Ovary (tissue), 9 donors: Measurements from ENCODE around the gene RMDN2. TPM values are rescaled to one million over a fixed set of nuclear protein-coding genes. Genes with fewer than 3 reads are reported as not detected.

Experiments used
- DNase-seq, 5 donors: peaks; one replicate each; pipeline ENCODE4 v3.0.0-alpha.2; 2019 to 2020
- H3K27ac ChIP-seq, 2 donors: fragments of 200-600 bp; one replicate each; pipeline versions ENCODE4 v1.5.1 to v1.8.0; 2019 to 2022
- H3K27me3 ChIP-seq: fragments of 200-600 bp; one replicate; pipeline ENCODE4 v1.8.0; 2022
- H3K36me3 ChIP-seq: fragments of 200-600 bp; sonication (generic); one replicate; pipeline ENCODE4 v1.5.1; 2019
- H3K4me1 ChIP-seq: one replicate; pipeline ENCODE4 v1.8.1; 2013; ENCODE audit warnings: mild to moderate bottlenecking, moderate library complexity; ENCODE audit not compliant: insufficient read depth
- H3K4me3 ChIP-seq: fragments of 200-600 bp; sonication (generic); one replicate; pipeline ENCODE4 v1.5.1; 2017
- H3K9me3 ChIP-seq, 2 donors: fragments of 200-600 bp in 1 of 2; sonication (generic) in 1 of 2; one replicate each; pipeline versions ENCODE4 v1.5.1 to v1.8.1; 2013 to 2019; ENCODE audit warnings: mild to moderate bottlenecking in 1 of 2, moderate library complexity in 1 of 2
- EP300 ChIP-seq: sonication (generic); formaldehyde crosslinking; IDR thresholded peaks from one replicate; pipeline ENCODE4 v1.6.1; 2017; ENCODE audit warnings: antibody characterized with exemption
- POLR2A ChIP-seq: fragments of 450-650 bp; IDR thresholded peaks from one replicate; pipeline ENCODE4 v1.6.1; 2017; ENCODE audit warnings: antibody characterized with exemption, mild to moderate bottlenecking, moderate library complexity
- WGBS, 3 donors: extraction: QIAGEN DNeasy Blood & Tissue Kit in 1 of 3; methylation state at CpG; one replicate each; pipeline versions ENCODE4 v1.1.5 to v1.1.7; 2013 to 2017; 5-methylcytosine and 5-hydroxymethylcytosine counted together
- intact Hi-C, 4 donors: fragments of 100-400 bp; cut with DNase I; formaldehyde crosslinking; loops; one replicate each; pipeline versions ENCODE4 v1.11.0 to v1.15.1; 2022 to 2023
- polyA plus RNA-seq, 2 donors: library from polyadenylated mRNA; stranded (reverse); fragments of 200-250 nt in 1 of 2; fragments of 350-450 nt in 1 of 2; fragmentation: Illumina TruSeq in 1 of 2; extraction: RNeasy Lipid Tissue Mini Kit (QIAGEN cat#74804) in 1 of 2; gene quantifications; one replicate each; pipeline ENCODE4 v1.2.3, GENCODE V29; 2013 to 2014
- total RNA-seq, 7 donors: library from RNA; depleted of rRNA in 2 of 7; stranded (reverse); fragments of >200 nt in 2 of 7; fragmentation: NEBNext Ultra II Directional in 3 of 7; extraction: Animal tissue kit (Norgen Biotek cat#: 25700) in 3 of 7; gene quantifications; one replicate each; pipeline versions ENCODE4 v1.1.0 to v1.2.4, GENCODE V29; 2016 to 2023
- TF ChIP-seq, protein P1 (sequence below), 3 donors: fragments of 450-650 bp in 2 of 3; fragments of 200-600 bp in 1 of 3; IDR thresholded peaks; one replicate each; pipeline versions ENCODE4 v1.5.1 to v1.8.0; 2016 to 2022; ENCODE audit warnings: antibody characterized with exemption in 3 of 3, mild to moderate bottlenecking in 1 of 3
- donor health status: DM: no; HTN: no; CAD: no; lungs with moderate emphysema.
- donor health status: DM: no; HTN: no; CAD: no.
- donor health status: Bipolar disorder and iron deficiency.
- donor health status: DM: yes; HTN: yes; CAD: no.
- donor health status: DM: no; HTN: no; CAD: no.
- donor health status: DM: yes; HTN: yes; CAD: no.

The RMDN2 gene
- total and polyA plus RNA-seq, 9 donors = 4.7 to 60.9 (median 6.4) TPM

DNA sequence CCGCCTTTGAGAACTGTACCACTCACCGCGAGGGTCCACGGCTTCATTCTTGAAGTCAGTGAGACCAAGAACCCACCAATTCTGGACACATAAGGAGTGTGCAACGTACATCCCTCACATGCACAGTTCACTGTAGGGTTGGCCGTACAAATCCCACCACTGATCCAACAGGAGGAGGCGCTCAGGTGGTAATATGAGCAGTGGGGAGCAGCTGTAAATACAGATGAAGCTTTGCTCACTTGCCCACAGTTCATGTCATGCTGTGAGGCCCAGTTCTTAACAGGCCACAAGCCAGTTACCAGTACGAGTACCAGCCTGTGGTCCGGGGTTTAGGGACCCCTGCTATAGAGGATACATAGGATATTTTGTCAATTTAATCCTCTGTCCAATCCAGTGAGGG lies 96.5 kb downstream of the RMDN2 start:
- no peak for DNase-seq
- no peaks in the 10 kb centered on the region for H3K4me1 ChIP-seq
- no peaks in the 10 kb centered on the region for H3K9me3 ChIP-seq
- no peaks in the 10 kb centered on the region for H3K27me3 ChIP-seq
- 90 to 92% (median 91%) methylated on average over 9 of the region's 9 CpGs for WGBS, 3 donors
- H3K4me3 ChIP-seq = no peak overlapping the region
- no peak overlapping the region for H3K27ac ChIP-seq
- TF ChIP-seq, protein P1, sequence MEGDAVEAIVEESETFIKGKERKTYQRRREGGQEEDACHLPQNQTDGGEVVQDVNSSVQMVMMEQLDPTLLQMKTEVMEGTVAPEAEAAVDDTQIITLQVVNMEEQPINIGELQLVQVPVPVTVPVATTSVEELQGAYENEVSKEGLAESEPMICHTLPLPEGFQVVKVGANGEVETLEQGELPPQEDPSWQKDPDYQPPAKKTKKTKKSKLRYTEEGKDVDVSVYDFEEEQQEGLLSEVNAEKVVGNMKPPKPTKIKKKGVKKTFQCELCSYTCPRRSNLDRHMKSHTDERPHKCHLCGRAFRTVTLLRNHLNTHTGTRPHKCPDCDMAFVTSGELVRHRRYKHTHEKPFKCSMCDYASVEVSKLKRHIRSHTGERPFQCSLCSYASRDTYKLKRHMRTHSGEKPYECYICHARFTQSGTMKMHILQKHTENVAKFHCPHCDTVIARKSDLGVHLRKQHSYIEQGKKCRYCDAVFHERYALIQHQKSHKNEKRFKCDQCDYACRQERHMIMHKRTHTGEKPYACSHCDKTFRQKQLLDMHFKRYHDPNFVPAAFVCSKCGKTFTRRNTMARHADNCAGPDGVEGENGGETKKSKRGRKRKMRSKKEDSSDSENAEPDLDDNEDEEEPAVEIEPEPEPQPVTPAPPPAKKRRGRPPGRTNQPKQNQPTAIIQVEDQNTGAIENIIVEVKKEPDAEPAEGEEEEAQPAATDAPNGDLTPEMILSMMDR (IDR thresholded peaks at IDR 0.05) = no peak
- TF ChIP-seq POLR2A (no peak), EP300 (no peak)
- H3K36me3 ChIP-seq = no peaks in the 10 kb centered on the region
- intact Hi-C loops = no loop called here

- no peaks in the 10 kb centered on the region for H3K9me3 ChIP-seq
- TF ChIP-seq, protein P1 (IDR thresholded peaks at IDR 0.05) = no peak
- no peak for TF ChIP-seq EP300
- no peak for TF ChIP-seq POLR2A
- H3K27me3 ChIP-seq = no peaks in the 10 kb centered on the region
- no peak overlapping the region for H3K4me3 ChIP-seq
- intact Hi-C loops = no loop called here
- no peak for DNase-seq
- peaks cover 3% of the 10 kb centered on the region for H3K4me1 ChIP-seq
- H3K27ac ChIP-seq = no peak overlapping the region
- WGBS, 3 donors = 72 to 80% (median 79%) methylated on average over 2 of the region's 2 CpGs
- H3K36me3 ChIP-seq = no peaks in the 10 kb centered on the region
Measured at GRCh38 chr2:38026846-38027245, 101.8 kb downstream of the RMDN2 start.

DNA sequence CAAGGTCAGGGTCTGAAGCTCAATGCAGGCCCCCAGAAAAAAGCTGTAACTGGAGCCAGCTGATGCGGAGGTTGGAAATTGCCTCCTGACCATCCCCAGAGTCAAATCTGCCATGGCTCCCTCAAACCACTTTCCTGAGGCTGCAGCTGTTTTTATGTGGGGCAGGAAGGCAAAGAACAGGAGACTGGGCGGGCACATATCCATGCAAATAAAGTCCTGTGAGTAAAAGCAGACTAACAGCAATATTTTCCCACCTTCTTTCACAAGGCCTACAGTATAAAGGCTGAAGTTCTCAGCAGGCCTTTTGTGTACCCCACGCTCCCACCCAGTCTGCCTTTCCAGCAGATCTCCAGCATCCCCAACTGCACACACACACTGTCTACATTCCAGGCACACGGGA lies 103.7 kb downstream of the RMDN2 start:
- DNase-seq = no peak
- Histone ChIP-seq H3K27me3 (no peaks in the 10 kb centered on the region), H3K4me1 (peaks cover 3% of the 10 kb centered on the region), H3K9me3 (no peaks in the 10 kb centered on the region), H3K36me3 (no peaks in the 10 kb centered on the region), H3K27ac (no peak overlapping the region), H3K4me3 (no peak overlapping the region)
- TF ChIP-seq, protein P1 (IDR thresholded peaks at IDR 0.05) = no peak
- TF ChIP-seq POLR2A (no peak), EP300 (no peak)
- 89 to 97% (median 90%) methylated on average over 4 of the region's 4 CpGs for WGBS, 3 donors
- intact Hi-C loops = no loop called here

- no peaks in the 10 kb centered on the region for H3K36me3 ChIP-seq
- H3K27me3 ChIP-seq = no peaks in the 10 kb centered on the region
- H3K4me3 ChIP-seq = no peak overlapping the region
- TF ChIP-seq, protein P1 (IDR thresholded peaks at IDR 0.05) = no peak
- TF ChIP-seq POLR2A (no peak), EP300 (no peak)
- intact Hi-C loops = no loop called here
- no peak for DNase-seq
- H3K4me1 ChIP-seq = peaks cover 5% of the 10 kb centered on the region
- no peaks in the 10 kb centered on the region for H3K9me3 ChIP-seq
- 67 to 85% (median 80%) methylated on average over 5 of the region's 5 CpGs for WGBS, 3 donors
- no peak overlapping the region for H3K27ac ChIP-seq
Measured at GRCh38 chr2:38029512-38029911, 104.4 kb downstream of the RMDN2 start.
